Right kidney (tissue), 1 donor: Measurements from ENCODE around the gene CNIH2.

Source experiments
- DNase-seq: peaks from one replicate; pipeline ENCODE4 v3.0.0-alpha.2; 2016

Gene CNIH2

DNA sequence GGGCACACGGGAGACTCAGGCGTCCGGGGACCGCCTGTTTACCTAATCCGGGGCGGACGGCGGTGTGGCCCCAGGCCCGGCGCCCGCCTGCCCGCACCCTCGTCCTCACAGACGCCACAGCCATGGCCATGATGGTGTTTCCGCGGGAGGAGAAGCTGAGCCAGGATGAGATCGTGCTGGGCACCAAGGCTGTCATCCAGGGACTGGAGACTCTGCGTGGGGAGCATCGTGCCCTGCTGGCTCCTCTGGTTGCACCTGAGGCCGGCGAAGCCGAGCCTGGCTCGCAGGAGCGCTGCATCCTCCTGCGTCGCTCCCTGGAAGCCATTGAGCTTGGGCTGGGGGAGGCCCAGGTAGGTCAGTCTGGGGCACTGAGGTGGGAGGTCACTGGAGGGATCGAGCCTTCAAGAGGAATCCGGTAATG lies 19.5 kb upstream of the CNIH2 start:
- no peak for DNase-seq

DNA sequence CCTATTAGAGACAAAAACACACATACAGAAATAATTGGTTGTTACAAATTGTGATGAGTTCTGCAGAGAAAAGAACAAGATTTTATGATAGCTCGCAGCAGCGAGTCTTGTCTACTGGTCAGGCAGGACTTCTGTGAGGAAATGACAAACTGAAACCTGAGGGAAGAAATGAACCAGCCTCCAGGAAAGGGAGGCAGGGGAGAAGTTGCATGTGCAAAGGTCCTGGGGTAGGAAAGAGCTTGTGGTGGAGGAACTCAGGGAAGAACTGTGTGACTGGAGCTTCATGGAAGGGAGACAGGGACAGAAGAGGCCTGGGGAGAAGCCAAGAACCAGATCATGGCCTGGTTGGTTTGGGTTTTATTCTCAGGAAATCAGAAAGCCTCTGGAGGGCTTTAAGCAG lies 18.8 kb upstream of the CNIH2 start:
- no peak for DNase-seq

DNA sequence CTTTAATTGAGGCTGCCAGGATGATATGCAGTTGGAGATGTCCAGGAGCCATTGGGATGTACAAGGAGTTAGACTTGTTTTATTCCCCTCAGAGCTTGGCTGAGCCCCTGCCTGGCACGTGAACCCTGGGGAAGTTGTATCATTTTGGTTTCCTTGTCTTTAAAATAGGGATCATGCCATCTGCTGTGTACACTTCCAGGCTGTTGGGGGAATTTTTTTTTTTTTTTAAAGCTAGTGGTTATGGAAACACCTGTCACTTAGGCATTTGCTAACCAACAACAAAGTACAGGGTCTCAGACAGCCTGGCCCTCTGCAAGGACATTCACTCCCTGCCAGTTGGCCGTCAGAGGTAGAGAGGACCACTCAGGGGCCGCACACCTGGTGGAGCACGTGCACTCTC lies 18.0 kb upstream of the CNIH2 start:
- DNase-seq = no peak

DNA sequence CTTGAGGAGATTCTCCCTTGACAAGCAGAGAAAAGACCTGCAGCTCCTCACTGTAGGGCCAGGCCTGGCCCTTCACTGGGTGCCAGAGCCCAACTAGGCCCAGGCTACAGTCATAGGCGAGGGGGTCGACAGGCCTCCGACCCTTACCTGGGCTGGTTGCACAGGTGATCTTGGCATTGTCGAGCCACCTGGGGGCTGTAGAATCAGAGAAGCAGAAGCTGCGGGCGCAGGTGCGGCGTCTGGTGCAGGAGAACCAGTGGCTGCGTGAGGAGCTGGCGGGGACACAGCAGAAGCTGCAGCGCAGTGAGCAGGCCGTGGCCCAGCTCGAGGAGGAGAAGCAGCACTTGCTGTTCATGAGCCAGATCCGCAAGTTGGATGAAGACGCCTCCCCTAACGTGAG lies 16.4 kb upstream of the CNIH2 start:
- no peak for DNase-seq

DNA sequence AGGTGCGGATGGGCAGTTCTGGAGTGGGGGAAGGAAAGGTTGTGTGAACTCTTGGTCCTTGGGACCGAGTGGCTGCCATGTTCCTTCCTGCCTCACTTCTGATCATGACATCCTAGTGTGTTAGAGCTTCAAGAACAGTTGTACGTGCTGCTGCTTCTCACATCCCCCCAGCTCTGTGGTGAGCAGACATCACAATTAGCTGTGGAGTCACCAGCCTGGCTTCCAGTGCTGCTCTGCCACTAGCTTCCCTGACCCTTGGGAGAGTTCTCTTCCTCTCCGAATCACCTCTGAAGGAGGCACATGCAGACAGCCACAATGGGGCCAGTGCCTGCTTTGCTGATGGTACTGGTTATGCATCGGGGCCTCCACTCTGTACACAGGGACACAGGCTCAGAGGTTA lies 15.8 kb upstream of the CNIH2 start:
- DNase-seq = no peak

DNA sequence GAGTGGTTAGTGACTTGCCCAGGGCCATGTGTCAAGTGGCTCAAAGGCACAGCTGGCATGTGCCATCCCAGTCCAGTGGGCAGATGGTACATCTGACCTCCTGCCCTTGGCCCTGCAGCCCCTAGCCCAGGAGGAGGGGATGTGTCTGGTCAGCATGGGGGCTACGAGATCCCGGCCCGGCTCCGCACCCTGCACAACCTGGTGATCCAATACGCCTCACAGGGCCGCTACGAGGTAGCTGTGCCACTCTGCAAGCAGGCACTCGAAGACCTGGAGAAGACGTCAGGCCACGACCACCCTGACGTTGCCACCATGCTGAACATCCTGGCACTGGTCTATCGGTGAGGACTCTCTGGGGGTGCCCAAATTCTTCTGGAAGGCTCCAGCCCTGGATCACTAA lies 15.3 kb upstream of the CNIH2 start:
- DNase-seq = no peak

DNA sequence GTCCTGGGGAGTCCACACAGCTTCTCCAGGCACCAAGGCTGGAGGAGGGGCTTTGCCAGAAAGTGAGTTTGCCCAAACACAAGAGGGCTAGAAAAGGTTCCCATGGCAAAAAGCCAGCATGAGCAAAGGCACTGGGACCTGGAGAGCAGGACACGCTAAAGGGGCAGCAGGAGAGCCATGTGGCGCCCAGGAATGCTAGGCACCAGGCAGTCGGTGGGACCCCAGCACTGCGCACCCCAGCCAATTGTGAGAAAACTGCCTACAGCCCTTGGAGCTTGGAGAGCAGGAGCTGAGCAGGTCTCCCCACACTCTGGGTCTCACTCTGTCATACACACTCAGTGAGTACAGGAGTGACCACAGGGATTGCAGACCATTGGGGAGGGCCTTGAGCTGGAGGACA lies 14.7 kb upstream of the CNIH2 start:
- DNase-seq = no peak

DNA sequence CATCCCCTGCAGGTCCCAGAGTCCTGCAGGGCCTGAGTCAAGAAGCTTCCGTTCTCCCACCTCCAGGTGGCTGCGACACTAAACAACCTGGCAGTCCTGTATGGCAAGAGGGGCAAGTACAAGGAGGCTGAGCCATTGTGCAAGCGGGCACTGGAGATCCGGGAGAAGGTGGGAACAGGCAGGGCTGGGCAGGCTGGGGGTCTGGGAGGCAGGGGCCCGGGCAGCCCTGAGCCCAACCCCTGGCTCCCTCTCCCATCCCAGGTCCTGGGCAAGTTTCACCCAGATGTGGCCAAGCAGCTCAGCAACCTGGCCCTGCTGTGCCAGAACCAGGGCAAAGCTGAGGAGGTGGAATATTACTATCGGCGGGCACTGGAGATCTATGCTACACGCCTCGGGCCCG lies 14.2 kb upstream of the CNIH2 start:
- no peak for DNase-seq

DNA sequence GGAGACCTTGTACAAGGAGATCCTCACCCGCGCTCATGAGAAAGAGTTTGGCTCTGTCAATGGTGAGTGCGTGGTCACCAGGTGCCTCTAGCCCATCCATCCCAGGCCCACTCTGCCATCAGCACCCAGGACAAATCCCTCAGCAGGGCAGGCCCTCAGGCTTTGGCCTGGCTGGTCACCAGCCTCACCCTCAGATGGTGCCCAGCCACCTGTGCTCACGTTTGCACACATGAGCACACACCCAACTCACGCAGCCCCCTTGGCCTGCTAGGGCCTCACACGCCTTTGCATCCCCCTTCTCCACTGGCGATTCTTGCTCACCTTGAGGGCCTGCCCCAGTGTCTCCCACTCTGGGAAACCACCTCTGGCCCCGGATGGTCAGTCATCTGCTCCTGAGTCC lies 13.6 kb upstream of the CNIH2 start:
- DNase-seq = no peak

DNA sequence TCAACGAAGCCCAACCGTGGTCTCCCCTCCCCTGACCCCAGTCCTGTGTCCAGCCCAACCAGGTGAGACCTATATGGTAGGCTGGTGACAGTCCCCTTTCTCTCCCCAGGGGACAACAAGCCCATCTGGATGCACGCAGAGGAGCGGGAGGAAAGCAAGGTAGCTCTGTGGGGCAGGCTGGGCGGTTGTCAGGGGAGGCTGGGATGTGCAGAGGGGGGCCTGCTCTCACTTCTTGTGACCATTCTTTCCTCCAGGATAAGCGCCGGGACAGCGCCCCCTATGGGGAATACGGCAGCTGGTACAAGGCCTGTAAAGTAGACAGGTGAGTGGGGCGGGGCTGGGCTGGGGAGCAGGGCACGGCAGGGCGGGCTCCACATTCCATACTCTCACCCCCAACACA lies 13.1 kb upstream of the CNIH2 start:
- no peak for DNase-seq

DNA sequence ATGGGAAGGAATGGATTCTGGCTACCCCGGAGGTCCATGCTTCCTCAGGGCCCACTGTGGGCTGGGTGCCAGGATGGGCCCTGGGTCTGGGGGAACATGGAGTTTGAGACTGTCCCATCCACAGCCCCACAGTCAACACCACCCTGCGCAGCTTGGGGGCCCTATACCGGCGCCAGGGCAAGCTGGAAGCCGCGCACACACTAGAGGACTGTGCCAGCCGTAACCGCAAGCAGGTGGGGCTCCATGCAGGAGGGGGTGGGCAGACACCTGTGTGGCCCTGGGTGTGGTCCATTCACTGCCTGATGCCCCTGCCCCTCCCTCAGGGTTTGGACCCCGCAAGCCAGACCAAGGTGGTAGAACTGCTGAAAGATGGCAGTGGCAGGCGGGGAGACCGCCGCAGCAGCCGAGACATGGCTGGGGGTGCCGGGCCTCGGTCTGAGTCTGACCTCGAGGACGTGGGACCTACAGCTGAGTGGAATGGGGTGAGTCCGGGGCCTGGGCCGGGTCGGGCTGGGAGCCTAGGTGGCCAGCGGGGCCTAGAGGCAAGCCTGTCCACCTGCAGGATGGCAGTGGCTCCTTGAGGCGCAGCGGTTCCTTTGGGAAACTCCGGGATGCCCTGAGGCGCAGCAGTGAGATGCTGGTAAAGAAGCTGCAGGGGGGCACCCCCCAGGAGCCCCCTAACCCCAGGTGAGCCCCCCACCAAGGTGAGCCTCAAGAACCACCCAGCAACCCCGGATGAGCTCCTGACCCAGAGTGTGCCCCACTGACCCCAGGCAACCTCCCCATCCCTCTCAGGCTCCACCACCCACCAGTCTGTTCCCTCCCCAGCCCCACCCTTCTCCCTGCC lies 12.2 kb upstream of the CNIH2 start:
- DNase-seq = no peak

DNA sequence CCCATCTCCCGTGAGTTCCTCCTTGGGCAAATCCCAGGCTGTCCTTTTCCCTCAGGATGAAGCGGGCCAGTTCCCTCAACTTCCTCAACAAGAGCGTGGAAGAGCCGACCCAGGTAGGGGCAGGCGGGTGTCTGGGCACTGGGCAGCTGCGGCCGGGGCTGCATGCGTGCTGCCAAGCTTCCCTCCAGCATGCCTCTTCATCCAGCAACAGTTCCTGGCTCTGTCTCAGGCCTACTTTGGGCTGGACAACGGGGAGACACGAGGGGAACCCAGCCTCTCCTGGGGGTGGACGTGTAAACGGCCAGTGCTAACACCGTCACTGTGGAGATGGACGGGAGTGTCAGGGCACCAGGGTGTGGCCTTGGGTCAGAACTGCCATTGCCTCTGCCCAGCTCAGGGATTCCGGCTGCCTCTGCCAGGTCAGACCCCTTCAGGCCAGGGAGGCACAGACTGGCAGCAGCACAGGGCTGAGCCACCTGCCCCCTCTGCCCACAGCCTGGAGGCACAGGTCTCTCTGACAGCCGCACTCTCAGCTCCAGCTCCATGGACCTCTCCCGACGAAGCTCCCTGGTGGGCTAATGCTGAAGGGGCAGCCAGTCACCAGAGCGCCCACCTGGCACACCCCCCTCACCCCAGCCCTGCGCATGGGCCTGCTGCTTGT lies 11.5 kb upstream of the CNIH2 start:
- DNase-seq = no peak

DNA sequence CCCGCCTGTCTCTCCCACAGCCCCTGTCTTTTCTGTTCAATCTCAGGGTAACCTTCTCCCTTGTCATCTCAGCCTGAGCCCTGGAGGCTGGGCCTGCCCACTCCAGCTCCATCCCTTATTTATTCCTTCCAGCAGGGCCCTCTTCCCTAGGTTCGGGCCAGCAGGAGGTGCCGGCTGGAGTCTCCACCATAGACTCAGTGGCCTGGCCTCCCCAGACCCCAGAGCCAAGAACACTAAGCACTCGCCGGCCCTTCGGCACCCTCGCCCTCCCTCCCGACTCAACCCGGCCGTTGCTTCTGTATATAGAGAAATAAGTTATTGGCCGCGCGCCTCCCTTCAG lies 11.0 kb upstream of the CNIH2 start:
- no peak for DNase-seq

DNA sequence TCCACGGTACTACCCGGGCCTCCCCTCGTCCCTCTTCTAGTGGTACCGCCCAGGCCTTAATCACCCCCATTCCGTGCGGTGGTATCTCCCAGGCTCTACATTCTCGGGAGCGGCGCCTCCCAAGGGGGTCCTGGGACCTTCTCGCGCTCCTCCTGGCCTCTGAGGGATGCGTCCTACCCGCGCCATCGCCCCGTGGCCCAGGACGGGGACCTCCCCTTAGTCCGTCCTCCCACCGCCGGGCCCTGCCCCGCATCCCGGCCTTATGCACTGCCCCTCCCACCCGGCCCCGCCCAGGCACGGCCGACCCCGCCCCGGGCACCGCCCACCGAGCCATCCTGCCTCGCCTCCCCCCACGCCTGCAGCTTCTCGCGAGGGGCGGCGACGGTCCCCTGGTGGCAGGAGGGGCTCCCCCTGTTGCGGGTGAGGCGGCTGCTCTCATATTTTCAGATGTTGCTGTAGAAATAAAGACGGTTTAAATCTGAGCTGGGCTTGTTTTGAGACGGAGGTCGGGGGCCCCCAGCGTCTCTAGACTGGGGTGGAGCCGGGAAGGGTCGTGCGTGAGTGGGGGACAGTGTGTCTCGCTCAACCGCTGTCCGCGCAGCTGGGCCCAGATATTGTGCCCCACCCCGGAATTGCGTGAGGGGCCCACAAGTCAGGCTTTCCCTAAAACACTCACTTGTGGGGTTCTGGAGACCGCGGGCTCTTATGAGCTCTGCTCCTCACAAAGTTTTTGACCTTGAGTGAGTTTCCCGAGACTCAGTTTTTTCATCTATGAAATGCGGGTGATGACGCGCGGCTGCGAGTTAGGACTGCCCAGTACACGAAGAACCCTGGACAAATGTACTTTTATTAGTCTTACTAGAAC lies 10.4 kb upstream of the CNIH2 start:
- DNase-seq = peak; percentile 95

DNA sequence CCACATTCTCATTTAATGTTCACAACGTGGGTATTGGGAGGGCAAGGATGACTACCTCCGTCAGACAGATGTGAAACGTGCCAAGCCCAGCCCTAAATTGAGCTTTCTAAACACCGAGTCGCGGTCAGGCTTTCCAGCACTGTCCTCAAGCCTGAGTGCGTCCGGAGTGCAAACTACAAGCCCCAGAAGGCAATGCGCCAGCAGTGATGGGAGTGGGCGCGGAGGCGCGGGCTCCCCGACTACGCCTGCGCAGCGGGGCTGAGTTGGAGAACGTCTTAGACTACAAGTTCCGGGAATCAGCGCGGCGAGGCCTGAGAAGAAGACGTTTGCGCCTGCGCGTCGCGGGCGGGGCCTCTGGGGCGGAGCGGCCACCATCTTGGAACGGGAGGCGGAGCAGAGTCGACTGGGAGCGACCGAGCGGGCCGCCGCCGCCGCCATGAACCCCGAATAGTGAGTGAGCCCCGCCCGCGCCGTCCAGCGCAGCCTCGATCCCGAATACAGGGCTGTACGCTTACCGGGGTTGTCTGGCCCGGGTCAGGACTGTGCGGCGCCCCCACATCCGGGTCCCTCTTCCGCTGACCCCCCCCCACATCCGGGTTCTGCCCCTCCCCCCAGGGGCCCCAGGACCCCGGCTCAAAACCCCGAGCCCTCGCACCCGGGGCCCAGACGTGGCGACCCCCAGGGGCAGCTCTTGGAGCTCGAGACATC lies 9.6 kb upstream of the CNIH2 start, which contains the start of gene RAB1B:
TSS of gene RAB1B (plus strand) at position 396 of the 708 bp plus-strand sequence. CDS start at position 437, 41 bp downstream.
- DNase-seq = peak; percentile 95

DNA sequence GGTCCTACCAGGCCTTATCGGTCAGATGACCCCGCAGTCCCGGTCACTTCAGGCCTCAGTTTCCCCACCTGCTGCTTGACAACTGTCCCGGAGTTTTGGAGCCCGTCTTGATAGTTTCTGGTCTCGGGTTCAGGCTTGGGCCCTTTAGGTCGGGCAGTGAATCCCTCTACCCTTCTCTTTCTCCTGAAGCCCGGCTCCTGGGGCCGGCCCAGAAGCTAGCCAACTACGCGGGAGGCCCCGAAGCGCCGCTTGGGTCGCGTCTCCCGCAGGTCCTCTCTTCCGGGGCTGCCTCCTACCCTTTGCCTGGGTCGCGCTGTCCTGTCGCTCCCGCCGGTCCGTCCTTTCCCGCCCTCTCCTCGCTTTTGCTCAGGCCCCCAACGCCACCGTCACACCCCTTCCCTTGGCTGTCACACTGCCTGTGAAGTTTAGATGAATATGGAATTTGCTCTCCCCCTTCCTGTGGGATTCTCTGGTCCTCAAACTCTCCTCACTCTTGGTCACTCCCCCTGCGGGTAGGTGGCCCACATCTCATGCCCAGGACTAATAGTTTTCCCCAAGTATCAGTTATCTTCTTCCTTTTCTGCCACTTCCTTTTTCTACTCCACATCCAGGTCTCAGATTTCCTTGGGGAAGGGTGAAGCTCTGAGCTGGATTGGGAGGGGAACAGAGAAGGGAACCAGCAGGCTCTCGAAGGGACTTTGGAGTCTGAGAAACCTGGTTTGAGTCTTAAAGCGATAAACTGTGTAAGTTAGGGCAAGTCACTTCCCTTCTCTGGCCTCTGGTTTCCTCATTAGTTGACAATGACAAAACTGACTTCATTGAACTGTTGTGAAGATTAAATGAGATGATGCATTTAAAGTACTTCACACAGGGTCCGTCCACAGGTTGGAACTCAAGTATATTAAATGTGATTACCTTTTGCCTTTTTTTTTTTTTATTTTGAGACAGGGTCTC lies 8.7 kb upstream of the CNIH2 start:
- DNase-seq = peak; percentile 63

DNA sequence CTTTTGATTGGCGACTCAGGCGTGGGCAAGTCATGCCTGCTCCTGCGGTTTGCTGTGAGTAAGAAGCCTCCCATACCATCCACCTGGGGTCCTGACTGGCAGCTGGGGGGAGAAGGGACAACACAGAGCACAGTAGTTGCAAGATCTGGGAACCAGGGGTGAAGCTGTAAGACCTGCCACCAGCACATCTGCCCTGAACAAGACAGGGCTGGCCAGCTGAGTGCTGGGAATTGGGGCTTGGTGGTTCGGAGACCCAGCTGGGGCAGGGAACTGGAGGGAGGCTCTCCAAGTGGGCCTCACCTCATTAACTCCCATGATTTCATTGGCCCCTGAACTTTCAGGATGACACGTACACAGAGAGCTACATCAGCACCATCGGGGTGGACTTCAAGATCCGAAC lies 6.2 kb upstream of the CNIH2 start:
- DNase-seq = no peak

DNA sequence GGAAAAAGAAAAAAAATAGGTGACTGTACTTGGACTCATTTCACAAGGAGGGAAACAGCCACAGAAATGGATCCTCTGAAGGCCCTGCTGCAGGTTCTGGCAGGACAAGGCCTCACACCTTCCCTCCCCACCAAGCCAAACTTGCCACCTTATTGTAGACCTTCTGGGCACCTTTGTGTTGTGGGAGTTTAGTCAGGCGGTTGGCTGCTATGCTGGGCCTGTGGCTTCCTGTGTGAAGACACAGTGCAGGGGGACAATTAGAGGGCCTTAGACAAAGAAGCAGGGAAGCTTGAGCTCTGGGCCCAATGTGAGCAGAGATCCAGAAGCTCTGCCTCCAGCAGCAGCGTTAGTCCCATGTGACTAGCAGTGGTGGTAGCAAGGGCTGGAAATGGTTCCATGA lies 5.4 kb upstream of the CNIH2 start:
- no peak for DNase-seq

DNA sequence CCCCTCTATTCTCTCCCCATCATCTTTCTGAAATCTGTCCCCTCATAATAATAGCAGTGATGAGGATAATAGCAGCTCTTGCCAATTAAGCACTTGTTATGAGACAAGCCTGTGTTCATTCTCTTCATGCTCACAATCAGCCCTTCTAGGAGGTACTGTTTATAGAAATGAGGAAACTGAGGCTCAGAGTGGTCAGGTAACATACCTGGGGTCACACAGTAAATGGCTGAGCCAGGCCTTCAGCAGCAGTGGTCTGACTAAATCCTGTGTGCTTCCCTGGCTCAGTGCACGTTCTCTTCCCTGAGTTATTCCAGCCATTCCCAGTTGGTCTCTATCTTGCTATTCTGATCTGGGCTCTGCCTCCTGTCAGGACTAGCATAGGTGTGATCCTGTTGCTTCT lies 3.8 kb upstream of the CNIH2 start:
- DNase-seq = no peak

DNA sequence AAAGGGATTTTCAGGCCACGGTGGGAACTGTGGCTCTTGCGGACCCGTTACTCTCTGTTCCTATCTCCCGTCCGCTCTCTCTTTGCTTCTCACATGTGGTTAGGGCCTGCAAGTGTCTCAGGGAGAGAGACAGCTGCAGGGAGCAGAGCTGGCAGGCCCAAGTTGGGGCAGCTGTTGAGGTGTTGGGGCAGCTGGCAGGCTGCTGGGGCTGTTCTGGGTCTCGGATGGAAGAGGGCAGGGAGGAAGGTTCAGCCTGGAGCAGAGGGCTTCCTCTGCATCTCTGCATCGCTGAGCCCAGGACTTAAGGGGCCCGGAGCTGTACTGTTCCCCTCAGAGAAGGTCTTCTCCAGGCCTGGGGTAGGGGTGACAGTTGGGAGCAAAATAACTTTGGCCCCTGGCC lies 2.6 kb upstream of the CNIH2 start:
- DNase-seq = no peak

DNA sequence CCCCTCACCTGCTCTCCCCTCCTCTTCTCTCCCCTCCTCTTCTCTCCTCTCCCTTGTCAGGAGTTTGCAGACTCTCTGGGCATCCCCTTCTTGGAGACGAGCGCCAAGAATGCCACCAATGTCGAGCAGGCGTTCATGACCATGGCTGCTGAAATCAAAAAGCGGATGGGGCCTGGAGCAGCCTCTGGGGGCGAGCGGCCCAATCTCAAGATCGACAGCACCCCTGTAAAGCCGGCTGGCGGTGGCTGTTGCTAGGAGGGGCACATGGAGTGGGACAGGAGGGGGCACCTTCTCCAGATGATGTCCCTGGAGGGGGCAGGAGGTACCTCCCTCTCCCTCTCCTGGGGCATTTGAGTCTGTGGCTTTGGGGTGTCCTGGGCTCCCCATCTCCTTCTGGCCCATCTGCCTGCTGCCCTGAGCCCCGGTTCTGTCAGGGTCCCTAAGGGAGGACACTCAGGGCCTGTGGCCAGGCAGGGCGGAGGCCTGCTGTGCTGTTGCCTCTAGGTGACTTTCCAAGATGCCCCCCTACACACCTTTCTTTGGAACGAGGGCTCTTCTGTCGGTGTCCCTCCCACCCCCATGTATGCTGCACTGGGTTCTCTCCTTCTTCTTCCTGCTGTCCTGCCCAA lies 1.9 kb upstream of the CNIH2 start:
- DNase-seq = no peak
